ENCODE results near the gene PKNOX2.
"Not testable (repeated sequence)": the region's sequence is repeated elsewhere in the genome, so short reads cannot be mapped to it uniquely, and the experiment has no call there.

Gene PKNOX2

GRCh38 chr11:125211191-125211947 is 46.8 kb downstream of the PKNOX2 start:
- no peak for DNase-seq

GRCh38 chr11:125211948-125212340 is 47.4 kb downstream of the PKNOX2 start:
- no peak for DNase-seq

- no peak for DNase-seq
Observed at GRCh38 chr11:125214601-125215565, 50.3 kb downstream of the PKNOX2 start.

GRCh38 chr11:125215976-125216375 is 51.4 kb downstream of the PKNOX2 start:
- no peak for DNase-seq

GRCh38 chr11:125218336-125218735 is 53.8 kb downstream of the PKNOX2 start:
- no peak for DNase-seq

GRCh38 chr11:125221461-125221860 is 56.9 kb downstream of the PKNOX2 start:
- no peak for DNase-seq

GRCh38 chr11:125222494-125222893 is 57.9 kb downstream of the PKNOX2 start:
- DNase-seq = no peak

- DNase-seq = not testable (repeated sequence)
Observed at GRCh38 chr11:125223161-125223560, 58.6 kb downstream of the PKNOX2 start.

- DNase-seq = no peak
Observed at GRCh38 chr11:125223901-125224361, 59.4 kb downstream of the PKNOX2 start.

- no peak for DNase-seq
Observed at GRCh38 chr11:125224391-125225021, 60.0 kb downstream of the PKNOX2 start.

- DNase-seq = no peak
Observed at GRCh38 chr11:125225401-125225800, 60.9 kb downstream of the PKNOX2 start.

- no peak for DNase-seq
Observed at GRCh38 chr11:125226031-125226430, 61.5 kb downstream of the PKNOX2 start.

- no peak for DNase-seq
Observed at GRCh38 chr11:125226706-125227105, 62.2 kb downstream of the PKNOX2 start.

- no peak for DNase-seq
Observed at GRCh38 chr11:125227151-125227550, 62.6 kb downstream of the PKNOX2 start.

GRCh38 chr11:125228445-125228844 is 63.9 kb downstream of the PKNOX2 start:
- DNase-seq = no peak

- no peak for DNase-seq
Observed at GRCh38 chr11:125228993-125229392, 64.4 kb downstream of the PKNOX2 start.

- no peak for DNase-seq
Observed at GRCh38 chr11:125229916-125230315, 65.4 kb downstream of the PKNOX2 start.

- no peak for DNase-seq
Observed at GRCh38 chr11:125233116-125233515, 68.6 kb downstream of the PKNOX2 start.

GRCh38 chr11:125233736-125234275 is 69.3 kb downstream of the PKNOX2 start:
- DNase-seq = no peak

- no peak for DNase-seq
Observed at GRCh38 chr11:125235071-125235471, 70.5 kb downstream of the PKNOX2 start.

- DNase-seq = no peak
Observed at GRCh38 chr11:125236072-125236825, 71.7 kb downstream of the PKNOX2 start.
